T-helper 2 cell (primary cell): ENCODE results near the gene MUC4.

ENCODE experiments used
- DNase-seq, 5 experiments: peaks; one replicate each; pipeline versions ENCODE4 v3.0.0 to v3.0.0-alpha.2; 2012 to 2022

Gene MUC4

GRCh38 chr3:195697582-195698324 is 114.0 kb downstream of the MUC4 start:
- no peak for DNase-seq
